Right ventricle myocardium inferior (tissue), 1 donor: ENCODE data around the gene GUK1. TPM values are rescaled to one million over a fixed set of nuclear protein-coding genes. Genes with fewer than 3 reads are reported as not detected.

Experiments used
- ATAC-seq: fragments of 200-7000 bp; cut with Tn5 transposase; one replicate; pipeline ENCODE4 v1.9.1; 2020; ENCODE audit warnings: mild to moderate bottlenecking, moderate library complexity
- DNase-seq: peaks from one replicate; pipeline ENCODE4 v3.0.0; 2021; ENCODE audit errors: missing footprints
- intact Hi-C: fragments of 100-400 bp; cut with DNase I; formaldehyde crosslinking; loops from one replicate; pipeline ENCODE4 v1.11.0; 2022
- long read RNA-seq: library from polyadenylated mRNA; unstranded; transcript quantifications from one replicate; pipeline ENCODE4 v2.0.0, GENCODE V29; 2021
- total RNA-seq: library from RNA; stranded (reverse); fragmentation: NEBNext Ultra II Directional; extraction: Animal tissue kit (Norgen Biotek cat#: 25700); gene quantifications from one replicate; pipeline ENCODE4 v1.2.1, GENCODE V29; 2021
- donor health status: DM: no; HTN: yes; CAD: no; lungs with severe emphysema.

GUK1 gene
- 162 TPM for total RNA-seq
- long read RNA-seq, transcript GUK1-201 (9 exons, 1,084 nt) = minor isoform, 53 of 192 reads
- long read RNA-seq, transcript GUK1-208 (7 exons, 842 nt) = minor isoform, 6 of 192 reads
- long read RNA-seq, transcript GUK1-210 (8 exons, 990 nt) = major isoform, 78 of 192 reads
- long read RNA-seq, partial matches to known transcripts = 12 of 192 reads
- long read RNA-seq, other reads (novel, unspliced or antisense) = 37 of 192 reads

GRCh38 chr1:228139931-228140723, at the start of gene GUK1:
GUK1 (plus strand) TSS chr1:228140279; CDS start chr1:228140303, 24 bp downstream.
- DNase-seq (peak; percentile 100), ATAC-seq (peak; percentile 95)
- intact Hi-C loops = loop anchor here (1.0 to 2.0 kb wide), 3 partner anchors 25 to 69 kb away; partner anchors contain the start of genes IBA57, MRPL55 and OBSCN

GRCh38 chr1:228090613-228091081, 49.4 kb upstream of the GUK1 start:
- ATAC-seq = no peak

GRCh38 chr1:228091084-228091483, 49.0 kb upstream of the GUK1 start:
- DNase-seq = no peak
- ATAC-seq = no peak
- intact Hi-C loops = no loop called here

More at GRCh38 chr1:228090613-228091081, 49.4 kb upstream of the GUK1 start:
- intact Hi-C loops = no loop called here
- no peak for DNase-seq

GRCh38 chr1:228092342-228093049, 47.6 kb upstream of the GUK1 start:
- intact Hi-C loops = no loop called here
- ATAC-seq (no peak), DNase-seq (no peak)

GRCh38 chr1:228093050-228093906, 46.8 kb upstream of the GUK1 start:
- no peak for DNase-seq
- ATAC-seq = no peak
- intact Hi-C loops = no loop called here

- ATAC-seq (no peak), DNase-seq (no peak)
- intact Hi-C loops = no loop called here
Observed at GRCh38 chr1:228094432-228095016, 45.6 kb upstream of the GUK1 start.

GRCh38 chr1:228095161-228095560, 44.9 kb upstream of the GUK1 start:
- ATAC-seq (no peak), DNase-seq (no peak)
- intact Hi-C loops = no loop called here

GRCh38 chr1:228095938-228096337, 44.1 kb upstream of the GUK1 start:
- ATAC-seq (no peak), DNase-seq (no peak)
- intact Hi-C loops = no loop called here

- no peak for DNase-seq
- intact Hi-C loops = no loop called here
- no peak for ATAC-seq
Observed at GRCh38 chr1:228096416-228097332, 43.4 kb upstream of the GUK1 start.

- DNase-seq = no peak
- no peak for ATAC-seq
- intact Hi-C loops = no loop called here
Observed at GRCh38 chr1:228097333-228098081, 42.6 kb upstream of the GUK1 start.

GRCh38 chr1:228098323-228098931, 41.7 kb upstream of the GUK1 start:
- DNase-seq (no peak), ATAC-seq (no peak)
- intact Hi-C loops = no loop called here

GRCh38 chr1:228099331-228099732, 40.7 kb upstream of the GUK1 start:
- no peak for DNase-seq
- ATAC-seq = no peak
- intact Hi-C loops = no loop called here

- ATAC-seq = no peak
- no peak for DNase-seq
- intact Hi-C loops = no loop called here
Observed at GRCh38 chr1:228100822-228101613, 39.1 kb upstream of the GUK1 start.

GRCh38 chr1:228101614-228101993, 38.5 kb upstream of the GUK1 start:
- ATAC-seq = no peak
- intact Hi-C loops = no loop called here

GRCh38 chr1:228101994-228102790, 37.9 kb upstream of the GUK1 start:
- intact Hi-C loops = no loop called here
- ATAC-seq (no peak), DNase-seq (no peak)

More at GRCh38 chr1:228101614-228101993, 38.5 kb upstream of the GUK1 start:
- no peak for DNase-seq
